PC-3 (cell line): ENCODE data around the gene GFM1. TPM values are rescaled to one million over a fixed set of nuclear protein-coding genes. Genes with fewer than 3 reads are reported as not detected.

Source experiments
- ATAC-seq: fragments of 200-7000 bp; cut with Tn5 transposase; 2 replicates; pipeline ENCODE4 v1.9.1; 2020; ENCODE audit warnings: mild to moderate bottlenecking, moderate library complexity
- BruUV-seq: library from RNA; stranded (reverse); fragments of 400-500 nt; replicated peaks from 2 replicates; lab custom pipeline; 2021; lab: Mats Ljungman, UMichigan
- CTCF ChIA-PET: fragments of 300-600 bp; sonication (Branson Sonifier 250); formaldehyde crosslinking; loops from one replicate; lab custom pipeline; 2022; ENCODE audit warnings: antibody characterized with exemption; lab: Charles Lee
- POLR2A ChIA-PET: fragments of 300-600 bp; sonication (Branson Sonifier 250); formaldehyde crosslinking; loops from one replicate; lab custom pipeline; 2022; ENCODE audit warnings: antibody characterized with exemption; ENCODE audit not compliant: unreplicated experiment; lab: Charles Lee
- DNase-seq: peaks from one replicate; pipeline ENCODE4 v3.0.0-alpha.2; 2015
- H2AFZ ChIP-seq: fragments of 300-600 bp; sonication (generic); 2 replicates; pipeline ENCODE4 v1.6.0; 2016; ENCODE audit warnings: antibody characterized with exemption, low read length
- H3F3A ChIP-seq: fragments of 300-600 bp; sonication (generic); one replicate; pipeline ENCODE4 v1.6.0; 2017; ENCODE audit warnings: antibody characterized with exemption, low read length, control low read depth, mild to moderate bottlenecking; ENCODE audit not compliant: unreplicated experiment
- H3K27ac ChIP-seq: fragments of 300-600 bp; sonication (generic); 2 replicates; pipeline ENCODE4 v1.5.1; 2016; ENCODE audit warnings: mild to moderate bottlenecking, low read length
- H3K27me3 ChIP-seq: fragments of 300-600 bp; sonication (generic); 2 replicates; pipeline ENCODE4 v1.6.1; 2016; ENCODE audit warnings: low read length, mixed read lengths
- H3K36me3 ChIP-seq: fragments of 300-600 bp; sonication (generic); 2 replicates; pipeline ENCODE4 v1.6.1; 2016; ENCODE audit warnings: low read depth, mixed run types, low read length, mixed read lengths
- H3K4me1 ChIP-seq: fragments of 300-600 bp; sonication (generic); 2 replicates; pipeline ENCODE4 v1.5.1; 2016; ENCODE audit warnings: low read length; ENCODE audit not compliant: insufficient read depth
- H3K4me2 ChIP-seq: fragments of 300-600 bp; sonication (generic); 2 replicates; pipeline ENCODE4 v1.6.0; 2016; ENCODE audit warnings: low read length
- H3K4me3 ChIP-seq: fragments of 300-600 bp; sonication (generic); 2 replicates; pipeline ENCODE4 v1.5.1; 2016; ENCODE audit warnings: mild to moderate bottlenecking, low read length, mixed read lengths
- H3K79me2 ChIP-seq: fragments of 300-600 bp; sonication (generic); 2 replicates; pipeline ENCODE4 v1.6.1; 2017; ENCODE audit warnings: low read length, mixed read lengths
- H3K9ac ChIP-seq: fragments of 300-600 bp; sonication (generic); 2 replicates; pipeline ENCODE4 v1.6.0; 2016; ENCODE audit warnings: mild to moderate bottlenecking, low read length
- H3K9me2 ChIP-seq: fragments of 300-600 bp; sonication (generic); replicated peaks from 2 replicates; pipeline ENCODE4 v1.6.1; 2016; ENCODE audit warnings: mixed run types, low read length, mixed read lengths
- H3K9me3 ChIP-seq: fragments of 300-600 bp; sonication (generic); 2 replicates; pipeline ENCODE4 v1.6.1; 2016; ENCODE audit warnings: low read length, mixed read lengths
- H4K20me1 ChIP-seq: fragments of 300-600 bp; sonication (generic); 2 replicates; pipeline ENCODE4 v1.6.1; 2016; ENCODE audit warnings: low read length, mixed read lengths
- CTCF ChIP-seq: fragments of 300-600 bp; sonication (generic); conservative IDR thresholded peaks from 2 replicates; pipeline ENCODE4 v1.5.1; 2017; ENCODE audit warnings: antibody characterized with exemption, low read depth, mild to moderate bottlenecking, low read length
- EZH2 ChIP-seq: fragments of 300-600 bp; sonication (generic); IDR thresholded peaks from one replicate; pipeline ENCODE4 v1.6.1; 2017; ENCODE audit warnings: antibody characterized with exemption, mild to moderate bottlenecking, low read length; ENCODE audit not compliant: unreplicated experiment
- EZH2phosphoT487 ChIP-seq: fragments of 300-600 bp; sonication (generic); IDR thresholded peaks from 2 replicates; pipeline ENCODE4 v1.6.1; 2018; ENCODE audit warnings: mild to moderate bottlenecking, antibody characterized with exemption, low read length, borderline replicate concordance
- intact Hi-C: fragments of 100-400 bp; cut with micrococcal nuclease; formaldehyde crosslinking; loops from 2 replicates; pipeline ENCODE4 v1.9.0; 2023
- total RNA-seq: library from RNA; depleted of rRNA; stranded (reverse); fragments of >200 nt; gene quantifications from 2 replicates; pipeline ENCODE4 v1.2.3, GENCODE V29; 2014

The GFM1 gene
- total RNA-seq, 1 experiment from 2014 or later = 37.5 TPM

GRCh38 chr3:158652463-158652862 lies 8.1 kb downstream of the GFM1 start:
- TF ChIP-seq EZH2 (no peak), EZH2phosphoT487 (no peak)
- Histone ChIP-seq H3K4me2 (no peak overlapping the region), H3K9ac (no peak overlapping the region), H3K9me2 (no peaks in the 10 kb centered on the region), H3K9me3 (no peaks in the 10 kb centered on the region), H2AFZ (no peak overlapping the region), H3K27ac (no peak overlapping the region), H3K27me3 (no peaks in the 10 kb centered on the region), H3K79me2 (peaks cover 11% of the 10 kb centered on the region), H4K20me1 (no peaks in the 10 kb centered on the region), H3K36me3 (peaks cover 55% of the 10 kb centered on the region), H3K4me3 (no peak overlapping the region), H3F3A (no peaks in the 10 kb centered on the region), H3K4me1 (peaks cover 8% of the 10 kb centered on the region; the same call in 1 of the 2 replicates)
- ChIA-PET CTCF (no interaction called here), POLR2A (no interaction called here)
- ATAC-seq (peak; percentile 51), DNase-seq (no peak)
- no TSS peak for BruUV-seq
- intact Hi-C loops = no loop called here

- Histone ChIP-seq H3K4me3 (no peak overlapping the region), H3K4me2 (no peak overlapping the region), H3K4me1 (0 out of 2 replicates have a peak, but pooled peaks cover 2% of the 10 kb centered on the region), H3F3A (peaks cover 6% of the 10 kb centered on the region), H4K20me1 (no peaks in the 10 kb centered on the region), H3K36me3 (peaks cover 48% of the 10 kb centered on the region), H3K79me2 (no peaks in the 10 kb centered on the region), H3K9me2 (no peaks in the 10 kb centered on the region), H2AFZ (no peak overlapping the region), H3K27me3 (no peaks in the 10 kb centered on the region), H3K27ac (0 out of 2 replicates have a peak overlapping the region, but pooled peaks have one; percentile 49), H3K9ac (no peak overlapping the region), H3K9me3 (no peaks in the 10 kb centered on the region)
- DNase-seq (no peak), ATAC-seq (no peak)
- no TSS peak for BruUV-seq
- intact Hi-C loops = loop anchor here (1.0 to 2.0 kb wide), 3 partner anchors 64 to 130 kb away; no protein-coding TSS in a partner anchor
- TF ChIP-seq CTCF (no peak), EZH2phosphoT487 (no peak), EZH2 (no peak)
- CTCF ChIA-PET = interaction anchor here (0.6 to 2.0 kb wide), 2 partner anchors 68 to 131 kb away, joined by 8 to 13 read pairs; no protein-coding TSS in a partner anchor
- POLR2A ChIA-PET = interaction anchor here (0.7 kb wide), 1 partner anchor 133 kb away, joined by 8 read pairs; no protein-coding TSS in a partner anchor
Measured at GRCh38 chr3:158658889-158659288, 14.6 kb downstream of the GFM1 start.

GRCh38 chr3:158659454-158660237 lies 15.3 kb downstream of the GFM1 start:
- no peak overlapping the region for H3K4me3 ChIP-seq
- TF ChIP-seq EZH2 (no peak), CTCF (peak; percentile 73)
- no peaks in the 10 kb centered on the region for H4K20me1 ChIP-seq
- no peaks in the 10 kb centered on the region for H3K9me2 ChIP-seq
- POLR2A ChIA-PET = interaction anchor here (0.7 kb wide), 1 partner anchor 17 kb away, joined by 3 read pairs; no protein-coding TSS in a partner anchor
- H3K4me1 ChIP-seq = 0 out of 2 replicates have a peak, but pooled peaks cover 2% of the 10 kb centered on the region
- no peak overlapping the region for H3K4me2 ChIP-seq
- no peaks in the 10 kb centered on the region for H3K27me3 ChIP-seq
- DNase-seq (peak; percentile 70), ATAC-seq (peak; percentile 65)
- H2AFZ ChIP-seq = no peak overlapping the region
- no peaks in the 10 kb centered on the region for H3K79me2 ChIP-seq
- peaks cover 6% of the 10 kb centered on the region for H3F3A ChIP-seq
- H3K36me3 ChIP-seq = peaks cover 48% of the 10 kb centered on the region
- BruUV-seq = no TSS peak
- H3K9me3 ChIP-seq = no peaks in the 10 kb centered on the region
- intact Hi-C loops = loop anchor here (1.0 to 2.0 kb wide), 3 partner anchors 63 to 130 kb away; no protein-coding TSS in a partner anchor
- CTCF ChIA-PET = interaction anchor here (0.6 to 2.0 kb wide), 9 partner anchors 8 to 134 kb away, joined by 3 to 13 read pairs (median 4); no protein-coding TSS in a partner anchor
- peak overlapping the region; percentile 49 for H3K27ac ChIP-seq
- no peak overlapping the region for H3K9ac ChIP-seq
